Measurements from ENCODE around the gene NXF1.
"Not testable (repeated sequence)": the region's sequence is repeated elsewhere in the genome, so short reads cannot be mapped to it uniquely, and the experiment has no call there.

The NXF1 gene

DNA sequence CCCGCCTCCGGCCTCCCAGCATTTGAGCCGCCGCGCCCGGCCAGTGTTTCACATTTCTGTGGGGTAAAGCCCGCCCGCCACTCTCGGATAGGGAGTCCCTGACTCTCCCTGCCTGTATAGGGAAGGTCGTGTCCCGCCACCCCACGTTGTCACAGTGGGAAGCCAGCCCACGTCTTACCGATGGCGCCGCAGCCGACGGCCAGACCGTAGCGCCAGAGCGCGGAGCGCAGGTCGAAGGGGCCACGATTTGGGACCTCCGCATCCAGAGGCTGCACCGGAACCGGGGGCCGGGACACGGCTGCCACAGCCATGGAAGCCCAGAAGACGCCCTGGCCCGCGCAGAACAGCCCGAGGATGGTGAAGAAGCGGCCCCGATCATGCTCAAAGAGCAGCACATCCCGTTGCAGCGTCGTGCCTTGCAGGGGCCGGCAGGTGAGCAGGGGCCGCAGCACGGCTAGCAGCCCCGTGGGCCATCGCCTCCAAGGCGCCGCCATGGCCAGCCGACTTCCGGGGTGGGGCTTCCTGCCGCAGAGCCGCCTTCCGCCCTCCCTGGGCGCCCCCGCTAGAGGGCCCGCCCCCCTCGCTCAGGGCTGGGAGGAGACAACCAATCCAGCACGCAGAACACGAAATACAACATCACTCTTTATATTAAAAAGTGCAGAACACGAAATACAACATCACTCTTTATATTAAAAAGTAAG lies 13.6 kb downstream of the NXF1 start, which contains the start of gene TMEM223:
TMEM223 (minus strand) TSS at position 506 of the 701 bp plus-strand sequence; CDS start at position 494, 12 bp downstream.
- in situ Hi-C loops (cut with MboI; ENCODE audit: low pct_unique_long_range_greater_than_20kb, low sequenced_read_pairs), result no loop called here
- peak; percentile 87 for DNase-seq

DNA sequence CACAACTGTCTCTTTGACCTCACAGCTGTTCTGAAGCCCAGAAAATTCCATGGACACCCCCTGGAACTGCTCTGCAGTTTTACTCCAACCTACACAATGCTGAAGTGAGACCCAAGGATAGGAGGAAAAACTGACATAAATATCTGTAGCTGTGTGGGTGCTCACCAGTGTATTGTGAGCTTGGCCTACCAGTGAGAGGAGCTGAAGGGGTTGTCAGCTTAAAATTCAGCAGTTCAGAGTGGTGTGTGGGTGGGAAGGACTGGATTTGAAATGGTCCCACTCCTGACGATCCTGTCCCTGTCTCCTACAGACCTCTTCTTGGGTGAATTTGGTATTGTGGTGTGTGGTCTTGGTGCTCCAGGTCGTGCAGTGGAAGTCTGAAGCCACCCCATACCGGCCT lies 15.7 kb downstream of the NXF1 start:
- in situ Hi-C loops (cut with MboI; ENCODE audit: low pct_unique_long_range_greater_than_20kb, low sequenced_read_pairs), result no loop called here

DNA sequence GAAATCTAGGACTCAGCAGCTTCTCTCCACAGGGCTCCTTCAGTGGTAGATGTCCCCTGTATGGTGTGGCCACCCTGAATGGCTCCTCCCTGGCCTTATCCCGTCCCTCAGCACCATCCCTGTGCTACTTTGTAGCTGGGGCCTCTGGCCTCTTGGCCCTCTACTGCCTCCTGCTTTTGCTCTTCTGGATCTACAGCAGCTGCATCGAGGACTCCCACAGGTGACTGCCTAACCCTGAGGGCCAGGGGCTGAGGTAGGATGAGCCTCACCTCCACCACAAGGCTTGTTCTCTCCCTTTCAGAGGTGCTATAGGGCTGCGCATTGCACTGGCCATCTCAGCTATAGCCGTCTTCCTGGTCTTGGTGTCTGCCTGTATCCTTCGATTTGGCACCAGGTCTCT lies 16.2 kb downstream of the NXF1 start:
- in situ Hi-C loops (cut with MboI; ENCODE audit: low pct_unique_long_range_greater_than_20kb, low sequenced_read_pairs), result no loop called here
- no peak for DNase-seq

More for the DNA sequence above, 15.7 kb downstream of the NXF1 start:
- no peak for DNase-seq

DNA sequence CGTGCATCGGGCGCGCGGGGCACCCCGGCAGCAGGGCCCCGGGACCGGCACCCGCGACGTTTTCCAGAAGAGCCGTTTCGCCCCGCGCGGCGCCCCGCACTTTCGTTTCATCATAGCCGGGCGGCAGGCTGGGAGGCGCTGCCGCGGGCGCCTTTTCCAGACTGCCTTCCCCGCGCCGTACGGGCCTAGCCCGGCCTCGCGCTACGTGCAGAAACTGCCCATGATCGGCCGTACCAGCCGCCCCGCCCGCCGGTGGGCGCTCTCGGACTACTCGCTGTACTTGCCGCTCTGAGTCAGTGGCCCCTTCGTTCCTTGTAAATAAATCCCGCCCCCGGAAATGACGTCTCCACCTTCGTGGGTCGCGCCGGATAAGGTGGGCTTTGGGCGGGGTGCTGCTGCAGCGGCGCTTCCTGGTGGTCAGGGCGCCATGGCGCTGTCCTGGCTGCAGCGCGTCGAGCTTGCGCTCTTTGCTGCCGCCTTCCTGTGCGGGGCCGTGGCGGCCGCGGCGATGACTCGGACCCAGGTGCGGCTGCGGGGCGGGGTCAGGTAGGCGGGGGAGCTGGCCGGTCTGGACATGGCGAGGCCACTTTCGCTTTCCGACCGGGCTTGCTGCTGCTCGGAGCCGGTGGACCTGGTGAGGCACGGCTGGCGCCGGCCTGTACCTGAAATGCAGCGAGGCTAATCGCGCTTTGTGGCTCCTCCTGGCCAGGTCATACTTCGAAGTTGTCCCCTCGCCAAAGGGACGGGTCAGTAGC lies 18.1 kb downstream of the NXF1 start, which contains the start of gene TMEM179B:
TMEM179B (plus strand) TSS at position 398 of the 755 bp plus-strand sequence; CDS start at position 428, 30 bp downstream.
- DNase-seq, result peak; percentile 97
- in situ Hi-C loops (cut with MboI; ENCODE audit: low pct_unique_long_range_greater_than_20kb, low sequenced_read_pairs), result no loop called here

DNA sequence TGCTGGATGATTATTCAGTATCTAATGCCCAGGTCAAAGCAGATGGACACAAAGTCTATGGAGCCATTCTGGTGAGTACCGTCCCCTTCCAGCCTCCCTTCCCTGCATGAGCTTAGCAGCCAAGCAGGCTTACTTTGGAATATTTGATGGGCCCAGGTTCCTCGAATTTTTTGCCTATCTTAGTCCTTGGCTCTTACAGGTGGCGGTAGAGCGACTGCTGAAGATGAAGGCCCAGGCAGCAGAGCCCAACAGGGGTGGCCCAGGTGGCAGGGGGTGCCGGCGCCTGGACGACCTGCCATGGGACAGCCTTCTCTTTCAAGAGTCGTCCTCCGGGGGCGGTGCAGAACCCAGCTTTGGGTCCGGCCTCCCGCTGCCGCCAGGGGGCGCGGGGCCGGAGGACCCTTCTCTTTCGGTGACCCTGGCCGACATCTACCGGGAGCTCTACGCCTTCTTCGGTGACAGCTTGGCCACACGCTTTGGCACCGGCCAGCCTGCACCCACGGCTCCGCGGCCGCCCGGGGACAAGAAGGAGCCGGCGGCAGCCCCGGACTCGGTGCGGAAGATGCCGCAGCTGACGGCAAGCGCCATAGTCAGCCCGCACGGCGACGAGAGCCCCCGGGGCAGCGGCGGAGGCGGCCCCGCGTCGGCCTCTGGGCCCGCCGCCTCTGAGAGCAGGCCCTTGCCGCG lies 18.8 kb downstream of the NXF1 start:
- peak; percentile 91 for DNase-seq
- in situ Hi-C loops (cut with MboI; ENCODE audit: low pct_unique_long_range_greater_than_20kb, low sequenced_read_pairs), result no loop called here

DNA sequence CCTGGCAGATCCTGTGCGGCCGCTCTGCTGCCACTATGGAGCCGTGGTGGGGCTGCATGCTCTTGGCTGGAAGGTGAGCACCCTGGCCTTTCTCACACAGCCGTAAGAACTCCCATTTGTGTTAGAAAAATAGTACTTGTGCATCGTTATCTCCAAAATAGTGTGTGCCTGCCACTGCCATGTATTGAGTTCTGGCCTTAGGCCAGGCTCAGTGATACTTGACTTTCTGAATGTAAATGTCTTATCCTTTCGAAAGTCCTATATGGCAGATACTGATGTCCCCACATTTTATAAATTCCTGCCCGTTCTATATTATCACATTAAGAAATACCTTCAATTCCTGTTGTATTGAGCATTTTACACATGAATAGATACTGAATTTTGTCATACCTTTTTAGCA lies 22.5 kb downstream of the NXF1 start:
- in situ Hi-C loops (cut with MboI; ENCODE audit: low pct_unique_long_range_greater_than_20kb, low sequenced_read_pairs), result no loop called here
- DNase-seq, result no peak

DNA sequence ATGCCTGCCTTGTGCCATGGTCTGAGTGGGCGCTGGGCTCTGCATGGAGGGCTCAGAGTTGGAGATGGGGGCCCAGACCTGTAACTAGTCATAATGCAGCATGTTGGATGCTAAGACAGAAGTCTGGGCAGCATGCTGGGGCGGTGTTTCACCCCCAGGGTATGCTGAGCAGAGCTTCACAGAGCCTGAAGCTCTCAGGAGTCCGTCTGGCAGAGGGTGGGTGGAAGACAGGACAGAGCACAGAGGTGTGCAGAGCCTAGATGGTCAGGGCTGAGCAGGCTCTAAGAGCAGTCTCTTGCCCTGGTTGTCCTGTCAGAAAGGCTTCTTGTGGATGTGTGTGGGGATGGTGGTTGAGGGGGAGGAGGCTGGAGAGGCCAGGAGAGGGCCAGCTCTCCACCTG lies 26.8 kb downstream of the NXF1 start:
- in situ Hi-C loops (cut with MboI; ENCODE audit: low pct_unique_long_range_greater_than_20kb, low sequenced_read_pairs), result no loop called here
- DNase-seq, result no peak

DNA sequence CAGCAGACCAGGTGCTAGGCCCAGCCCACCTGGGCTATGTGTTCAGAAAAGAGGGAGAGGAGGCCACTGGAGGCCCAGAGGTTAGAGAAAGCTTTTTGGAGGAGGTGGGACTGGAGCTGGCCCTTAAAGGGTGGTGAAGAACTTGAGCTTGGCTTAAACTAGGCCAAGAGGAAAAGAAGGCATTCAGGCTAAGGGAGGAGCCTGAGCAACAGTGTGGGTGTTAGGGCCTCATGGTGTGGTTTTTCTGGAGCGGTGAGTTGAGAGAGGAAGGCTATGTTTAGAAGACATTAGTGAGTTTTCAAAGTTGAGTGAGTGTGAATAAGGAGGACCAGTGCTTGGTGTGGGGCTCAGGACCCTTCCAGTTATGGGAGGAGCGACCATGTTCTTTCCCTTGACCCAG lies 27.9 kb downstream of the NXF1 start:
- no peak for DNase-seq
- in situ Hi-C loops (cut with MboI; ENCODE audit: low pct_unique_long_range_greater_than_20kb, low sequenced_read_pairs), result no loop called here

DNA sequence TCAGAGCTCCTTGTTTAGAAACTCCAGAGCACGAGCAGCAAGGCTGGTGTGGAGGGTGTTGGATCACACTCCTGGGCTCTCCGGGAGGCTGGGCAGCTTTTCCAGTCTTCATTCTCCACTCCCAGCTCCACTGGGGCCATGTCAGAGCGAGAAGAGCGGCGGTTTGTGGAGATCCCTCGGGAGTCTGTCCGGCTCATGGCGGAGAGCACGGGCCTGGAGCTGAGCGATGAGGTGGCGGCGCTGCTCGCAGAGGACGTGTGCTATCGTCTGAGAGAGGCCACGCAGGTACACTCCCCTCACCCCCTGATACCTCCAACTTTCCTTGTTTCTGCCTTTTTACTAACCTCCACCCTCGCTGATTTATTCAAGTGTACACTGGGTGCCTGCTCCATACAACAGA lies 29.6 kb downstream of the NXF1 start:
- in situ Hi-C loops (cut with MboI; ENCODE audit: low pct_unique_long_range_greater_than_20kb, low sequenced_read_pairs), result no loop called here

DNA sequence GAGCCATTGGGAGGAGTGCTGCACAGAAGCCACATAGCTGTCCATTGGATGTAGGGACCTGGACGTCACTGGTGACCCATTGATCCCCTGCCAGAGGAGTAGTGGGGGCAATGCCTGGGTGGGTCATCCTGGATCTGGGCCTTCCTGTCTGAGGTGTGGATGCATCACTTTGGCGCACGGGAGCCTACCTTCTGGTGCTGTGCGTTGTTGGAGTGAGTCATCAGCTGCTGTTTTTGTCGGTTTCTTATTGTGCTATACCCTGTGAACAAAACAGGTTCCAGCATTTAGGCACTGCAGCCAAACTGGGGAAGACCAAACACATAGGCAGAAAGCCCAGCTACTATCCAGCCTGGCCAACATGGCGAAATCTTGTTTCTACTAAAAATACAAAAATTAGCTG lies 30.8 kb downstream of the NXF1 start:
- in situ Hi-C loops (cut with MboI; ENCODE audit: low pct_unique_long_range_greater_than_20kb, low sequenced_read_pairs), result no loop called here
- DNase-seq, result no peak

More for the DNA sequence above, 29.6 kb downstream of the NXF1 start:
- DNase-seq, result no peak

DNA sequence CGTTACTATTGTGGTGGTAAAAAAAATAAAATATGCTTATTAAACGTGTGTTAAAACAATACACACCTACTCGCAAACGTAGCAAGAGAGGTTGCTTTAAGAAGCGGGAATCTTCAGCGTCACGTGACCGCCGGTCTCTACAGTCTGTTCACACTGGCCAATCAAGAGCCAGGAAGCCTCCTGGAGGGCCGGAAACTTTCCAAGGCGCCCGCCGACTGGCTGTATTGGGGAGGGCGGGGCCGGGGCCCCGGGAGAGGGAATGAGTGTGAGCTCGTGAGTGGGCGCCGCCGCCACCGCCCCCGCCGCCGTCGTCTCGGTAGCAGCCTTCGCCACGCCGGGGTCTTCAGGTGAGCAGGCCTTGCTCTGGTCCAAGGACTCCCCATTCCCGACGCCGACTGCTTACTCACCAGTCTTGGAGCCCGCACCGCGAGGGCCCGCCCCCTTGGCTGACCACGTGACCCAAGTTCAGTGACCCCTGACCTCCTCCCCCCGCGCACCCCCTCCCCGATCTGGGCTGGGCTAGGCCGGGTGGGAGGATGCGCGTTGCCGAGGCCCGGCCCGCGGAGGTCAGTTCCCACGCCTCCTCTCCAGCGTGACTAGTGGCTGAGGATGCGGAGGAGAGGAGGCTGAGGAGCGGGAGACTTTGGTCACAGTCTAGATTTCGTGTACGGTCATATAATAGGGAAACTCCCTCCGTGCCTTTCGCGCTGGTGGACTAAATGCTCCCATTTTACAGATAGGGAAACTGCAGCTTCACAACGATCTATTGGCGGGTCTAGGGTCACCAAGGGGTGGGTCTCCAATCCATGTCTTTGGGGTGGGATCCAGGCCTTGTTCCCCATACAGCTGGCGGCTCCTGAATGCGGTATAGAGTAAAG lies 33.9 kb downstream of the NXF1 start, which contains the start of gene TAF6L:
TAF6L (plus strand) TSS at position 253 of the 878 bp plus-strand sequence. CDS start 4,388 bp downstream, outside the sequence.
- peak; percentile 96 for DNase-seq
- in situ Hi-C loops (cut with MboI; ENCODE audit: low pct_unique_long_range_greater_than_20kb, low sequenced_read_pairs), result no loop called here

DNA sequence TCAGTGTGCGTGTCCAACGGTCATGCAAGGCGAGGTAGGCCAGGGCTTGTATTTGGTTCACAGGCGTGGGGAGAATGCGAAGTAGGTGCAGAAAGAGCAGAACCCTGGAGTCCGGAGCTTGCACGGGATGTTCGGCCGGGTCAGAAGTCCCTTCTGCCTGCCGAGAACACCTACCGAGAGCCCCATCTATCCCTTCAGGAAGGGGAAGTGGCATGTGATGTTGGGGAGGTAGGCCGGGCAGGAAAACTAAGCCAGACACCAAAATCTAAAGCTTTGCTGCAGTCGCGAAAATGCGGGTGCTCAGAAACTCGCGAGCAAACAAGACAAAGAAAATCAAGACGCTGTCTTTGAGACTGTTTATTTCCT lies 34.5 kb downstream of the NXF1 start:
- in situ Hi-C loops (cut with MboI; ENCODE audit: low pct_unique_long_range_greater_than_20kb, low sequenced_read_pairs), result no loop called here
- no peak for DNase-seq

DNA sequence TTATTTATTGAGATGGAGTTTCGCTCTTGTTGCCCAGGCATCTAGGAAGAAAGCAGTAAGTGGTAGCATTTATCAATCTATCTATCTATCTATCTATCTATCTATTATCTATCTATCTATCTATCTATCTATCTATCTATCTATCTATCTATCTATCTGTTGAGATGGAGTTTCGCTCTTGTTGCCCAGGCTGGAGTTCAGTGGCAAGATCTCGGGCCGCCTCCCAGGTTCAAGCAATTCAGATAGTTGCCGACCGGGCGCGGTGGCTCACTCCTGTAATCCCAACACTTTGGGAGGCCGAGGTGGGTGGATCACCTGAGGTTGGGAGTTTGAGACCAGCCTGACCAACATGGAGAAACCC lies 44.4 kb downstream of the NXF1 start:
- in situ Hi-C loops (cut with MboI; ENCODE audit: low pct_unique_long_range_greater_than_20kb, low sequenced_read_pairs); DNase-seq: not testable (repeated sequence)

DNA sequence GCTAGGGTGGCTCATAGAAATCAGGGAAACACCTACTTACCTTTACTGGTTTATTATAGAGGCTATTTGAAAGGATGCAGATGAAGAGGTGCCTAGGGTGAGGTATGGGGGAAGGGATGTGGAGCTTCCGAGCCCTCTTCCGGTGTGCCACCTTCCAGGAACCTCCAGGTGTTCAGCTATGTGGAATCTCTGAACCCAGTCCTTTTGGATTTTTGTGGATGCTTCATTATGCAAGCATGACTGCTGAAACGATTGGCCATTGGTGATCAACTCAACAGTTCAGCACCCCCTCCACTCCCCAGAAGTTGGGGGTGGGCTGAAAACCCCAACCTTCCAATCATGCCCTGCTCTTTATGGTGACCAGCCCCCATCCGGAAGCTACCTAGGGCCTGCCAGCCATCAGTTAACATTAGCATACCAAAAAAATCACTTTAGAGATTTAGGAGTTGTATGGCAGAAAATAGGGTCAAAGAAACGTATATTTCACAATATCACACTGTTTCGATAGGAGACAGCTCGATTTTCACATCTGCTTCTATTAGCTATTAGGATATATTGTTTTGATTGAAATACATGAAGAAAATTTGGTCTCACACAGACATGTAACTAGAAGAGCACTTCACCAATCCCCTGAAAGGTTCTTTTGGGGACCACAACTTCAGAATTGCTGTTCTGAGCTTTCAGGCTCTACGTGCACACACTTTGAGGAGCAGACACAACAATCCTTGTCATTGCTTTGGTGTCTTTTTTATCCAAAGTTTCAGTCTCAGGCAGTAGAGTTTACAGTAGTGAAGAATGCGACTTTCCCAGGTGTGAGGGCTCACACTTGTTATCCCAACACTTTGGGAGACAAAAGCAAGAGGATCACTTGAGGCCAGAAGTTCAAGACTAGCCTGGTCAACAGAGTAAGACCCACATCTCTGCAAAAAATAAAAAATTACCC lies 47.1 kb downstream of the NXF1 start:
- in situ Hi-C loops (cut with MboI; ENCODE audit: low pct_unique_long_range_greater_than_20kb, low sequenced_read_pairs), result no loop called here
- no peak for DNase-seq

DNA sequence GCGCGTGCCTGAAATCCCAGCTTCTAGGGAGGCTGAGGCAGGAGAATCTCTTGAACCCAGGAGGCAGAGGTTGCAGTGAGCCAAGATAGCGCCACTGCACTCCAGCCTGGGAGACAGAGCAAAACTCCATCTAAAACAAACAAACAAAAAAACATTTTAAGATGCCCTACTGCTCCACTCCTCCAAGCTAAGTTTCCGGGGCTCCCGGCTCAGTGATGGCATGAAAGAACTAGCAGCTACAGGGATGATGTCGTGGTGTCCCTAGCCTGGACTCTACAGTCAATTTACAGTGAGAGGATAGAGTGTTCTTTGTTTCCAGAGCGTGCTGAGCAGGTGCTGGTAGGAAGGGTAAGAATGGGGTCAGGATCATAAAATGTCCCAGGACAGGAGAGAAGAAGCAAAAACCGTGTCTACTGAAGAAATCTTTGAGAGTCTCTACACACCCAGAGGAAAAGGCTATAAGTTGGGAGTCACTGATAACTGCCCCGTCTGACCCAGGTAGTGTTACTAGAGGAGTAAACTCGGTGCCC lies 50.1 kb downstream of the NXF1 start:
- DNase-seq, result no peak
- in situ Hi-C loops (cut with MboI; ENCODE audit: low pct_unique_long_range_greater_than_20kb, low sequenced_read_pairs), result no loop called here

DNA sequence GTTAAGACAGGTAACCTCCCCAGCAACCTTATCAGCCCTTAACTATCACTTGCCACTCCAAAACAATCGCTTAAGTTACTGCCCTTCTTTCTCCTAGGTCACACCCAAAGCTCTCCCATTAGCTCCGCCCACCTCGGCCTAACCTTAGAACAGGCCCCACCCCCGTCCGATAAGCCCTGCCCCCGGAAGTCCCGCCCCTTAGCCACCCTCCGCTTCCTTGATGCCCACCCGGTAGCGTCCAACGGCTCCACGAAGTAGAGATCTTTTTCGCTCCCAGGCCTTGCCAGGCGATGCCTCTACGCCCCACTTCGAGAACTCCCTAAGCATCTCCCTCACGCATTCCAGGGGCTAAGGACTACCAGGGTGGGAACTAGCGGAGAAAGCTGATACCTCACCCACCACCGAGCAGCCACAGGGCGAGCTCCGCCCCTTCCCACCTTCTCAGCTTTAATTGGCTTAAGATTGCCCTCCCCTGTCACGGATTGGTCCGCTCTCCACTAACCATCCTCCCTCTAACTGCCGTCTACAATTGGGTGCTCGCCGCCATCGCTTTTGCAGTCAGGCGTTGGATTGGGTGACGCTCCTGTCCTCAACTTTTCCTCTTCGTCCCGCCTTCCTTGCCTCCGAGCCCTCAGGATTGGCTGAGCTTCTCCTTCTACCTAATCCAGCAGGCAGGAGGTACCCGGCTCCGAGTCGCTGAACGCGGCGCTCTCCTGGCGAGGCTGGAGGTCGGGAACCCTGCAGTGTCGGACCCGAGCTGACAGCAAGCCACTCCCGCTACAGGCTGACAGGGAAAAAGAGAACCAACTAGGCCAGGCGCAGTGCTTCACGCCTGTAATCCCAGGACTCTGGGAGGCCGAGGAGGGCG lies 51.3 kb downstream of the NXF1 start, which contains the start of gene ZBTB3:
ZBTB3 (minus strand) TSS at position 425 of the 868 bp plus-strand sequence. CDS start 496 bp downstream, outside the sequence.
- in situ Hi-C loops (cut with MboI; ENCODE audit: low pct_unique_long_range_greater_than_20kb, low sequenced_read_pairs), result no loop called here
- peak; percentile 100 for DNase-seq

All from KBM-7 (cell line).